PC-3 (cell line): ENCODE results near the gene FLG2. TPM values are rescaled to one million over a fixed set of nuclear protein-coding genes. Genes with fewer than 3 reads are reported as not detected.
"Not testable (repeated sequence)": the region's sequence is repeated elsewhere in the genome, so short reads cannot be mapped to it uniquely, and the experiment has no call there.

Source experiments
- ATAC-seq: fragments of 200-7000 bp; cut with Tn5 transposase; 2 replicates; pipeline ENCODE4 v1.9.1; 2020; ENCODE audit warnings: mild to moderate bottlenecking, moderate library complexity
- BruUV-seq: library from RNA; stranded (reverse); fragments of 400-500 nt; replicated peaks from 2 replicates; lab custom pipeline; 2021; lab: Mats Ljungman, UMichigan
- CTCF ChIA-PET: fragments of 300-600 bp; sonication (Branson Sonifier 250); formaldehyde crosslinking; loops from one replicate; lab custom pipeline; 2022; ENCODE audit warnings: antibody characterized with exemption; lab: Charles Lee
- POLR2A ChIA-PET: fragments of 300-600 bp; sonication (Branson Sonifier 250); formaldehyde crosslinking; loops from one replicate; lab custom pipeline; 2022; ENCODE audit warnings: antibody characterized with exemption; ENCODE audit not compliant: unreplicated experiment; lab: Charles Lee
- DNase-seq: peaks from one replicate; pipeline ENCODE4 v3.0.0-alpha.2; 2015
- H2AFZ ChIP-seq: fragments of 300-600 bp; sonication (generic); 2 replicates; pipeline ENCODE4 v1.6.0; 2016; ENCODE audit warnings: antibody characterized with exemption, low read length
- H3F3A ChIP-seq: fragments of 300-600 bp; sonication (generic); one replicate; pipeline ENCODE4 v1.6.0; 2017; ENCODE audit warnings: antibody characterized with exemption, low read length, control low read depth, mild to moderate bottlenecking; ENCODE audit not compliant: unreplicated experiment
- H3K27ac ChIP-seq: fragments of 300-600 bp; sonication (generic); 2 replicates; pipeline ENCODE4 v1.5.1; 2016; ENCODE audit warnings: mild to moderate bottlenecking, low read length
- H3K27me3 ChIP-seq: fragments of 300-600 bp; sonication (generic); 2 replicates; pipeline ENCODE4 v1.6.1; 2016; ENCODE audit warnings: low read length, mixed read lengths
- H3K36me3 ChIP-seq: fragments of 300-600 bp; sonication (generic); 2 replicates; pipeline ENCODE4 v1.6.1; 2016; ENCODE audit warnings: low read depth, mixed run types, low read length, mixed read lengths
- H3K4me1 ChIP-seq: fragments of 300-600 bp; sonication (generic); 2 replicates; pipeline ENCODE4 v1.5.1; 2016; ENCODE audit warnings: low read length; ENCODE audit not compliant: insufficient read depth
- H3K4me2 ChIP-seq: fragments of 300-600 bp; sonication (generic); 2 replicates; pipeline ENCODE4 v1.6.0; 2016; ENCODE audit warnings: low read length
- H3K4me3 ChIP-seq: fragments of 300-600 bp; sonication (generic); 2 replicates; pipeline ENCODE4 v1.5.1; 2016; ENCODE audit warnings: mild to moderate bottlenecking, low read length, mixed read lengths
- H3K79me2 ChIP-seq: fragments of 300-600 bp; sonication (generic); 2 replicates; pipeline ENCODE4 v1.6.1; 2017; ENCODE audit warnings: low read length, mixed read lengths
- H3K9ac ChIP-seq: fragments of 300-600 bp; sonication (generic); 2 replicates; pipeline ENCODE4 v1.6.0; 2016; ENCODE audit warnings: mild to moderate bottlenecking, low read length
- H3K9me2 ChIP-seq: fragments of 300-600 bp; sonication (generic); replicated peaks from 2 replicates; pipeline ENCODE4 v1.6.1; 2016; ENCODE audit warnings: mixed run types, low read length, mixed read lengths
- H3K9me3 ChIP-seq: fragments of 300-600 bp; sonication (generic); 2 replicates; pipeline ENCODE4 v1.6.1; 2016; ENCODE audit warnings: low read length, mixed read lengths
- H4K20me1 ChIP-seq: fragments of 300-600 bp; sonication (generic); 2 replicates; pipeline ENCODE4 v1.6.1; 2016; ENCODE audit warnings: low read length, mixed read lengths
- CTCF ChIP-seq: fragments of 300-600 bp; sonication (generic); conservative IDR thresholded peaks from 2 replicates; pipeline ENCODE4 v1.5.1; 2017; ENCODE audit warnings: antibody characterized with exemption, low read depth, mild to moderate bottlenecking, low read length
- EZH2 ChIP-seq: fragments of 300-600 bp; sonication (generic); IDR thresholded peaks from one replicate; pipeline ENCODE4 v1.6.1; 2017; ENCODE audit warnings: antibody characterized with exemption, mild to moderate bottlenecking, low read length; ENCODE audit not compliant: unreplicated experiment
- EZH2phosphoT487 ChIP-seq: fragments of 300-600 bp; sonication (generic); IDR thresholded peaks from 2 replicates; pipeline ENCODE4 v1.6.1; 2018; ENCODE audit warnings: mild to moderate bottlenecking, antibody characterized with exemption, low read length, borderline replicate concordance
- intact Hi-C: fragments of 100-400 bp; cut with micrococcal nuclease; formaldehyde crosslinking; loops from 2 replicates; pipeline ENCODE4 v1.9.0; 2023
- total RNA-seq: library from RNA; depleted of rRNA; stranded (reverse); fragments of >200 nt; gene quantifications from 2 replicates; pipeline ENCODE4 v1.2.3, GENCODE V29; 2014

The FLG2 gene
- total RNA-seq, 1 experiment from 2014 or later = not detected

DNA sequence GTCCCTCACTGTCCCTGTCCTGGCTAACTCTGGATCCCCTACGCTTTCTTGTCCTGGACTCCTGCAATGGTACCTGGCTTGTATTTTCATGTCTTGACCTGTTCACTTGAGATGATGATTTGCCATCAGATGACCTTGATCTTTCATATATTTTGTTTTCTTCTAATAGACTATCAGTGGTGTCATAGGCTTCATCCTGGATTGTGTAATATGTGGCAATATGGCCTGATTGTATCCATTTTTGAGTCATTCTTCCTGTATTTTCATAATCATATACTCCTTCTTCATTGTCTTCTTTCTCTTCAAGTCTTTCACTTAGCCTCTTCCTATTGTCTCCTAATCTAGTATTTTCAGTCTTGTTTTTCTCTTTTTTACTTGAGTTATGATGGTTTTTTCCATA lies 45.8 kb downstream of the FLG2 start:
- no peak overlapping the region for H2AFZ ChIP-seq
- H3K27me3 ChIP-seq = peaks cover 18% of the 10 kb centered on the region
- no peak overlapping the region for H3K9ac ChIP-seq
- no peak for TF ChIP-seq EZH2
- no peak for TF ChIP-seq CTCF
- TF ChIP-seq EZH2phosphoT487 = no peak
- BruUV-seq = no TSS peak
- H3K9me3 ChIP-seq = no peaks in the 10 kb centered on the region
- no peaks in the 10 kb centered on the region for H3K36me3 ChIP-seq
- H3K4me2 ChIP-seq = no peak overlapping the region
- H3K27ac ChIP-seq = no peak overlapping the region
- no peak for DNase-seq
- intact Hi-C loops = no loop called here
- H4K20me1 ChIP-seq = no peaks in the 10 kb centered on the region
- no peaks in the 10 kb centered on the region for H3K9me2 ChIP-seq
- no peaks in the 10 kb centered on the region for H3K4me1 ChIP-seq
- ChIA-PET CTCF (no interaction called here), POLR2A (no interaction called here)
- H3F3A ChIP-seq = no peaks in the 10 kb centered on the region
- ATAC-seq = no peak
- H3K4me3 ChIP-seq = no peak overlapping the region
- H3K79me2 ChIP-seq = no peaks in the 10 kb centered on the region

- H3K9ac ChIP-seq = no peak overlapping the region
- H3K27me3 ChIP-seq = peaks cover 15% of the 10 kb centered on the region
- H3K4me1 ChIP-seq = no peaks in the 10 kb centered on the region
- intact Hi-C loops = no loop called here
- no peak overlapping the region for H3K27ac ChIP-seq
- CTCF ChIA-PET = no interaction called here
- H3K4me3 ChIP-seq = no peak overlapping the region
- no peaks in the 10 kb centered on the region for H3K9me3 ChIP-seq
- BruUV-seq = no TSS peak
- H2AFZ ChIP-seq = no peak overlapping the region
- no peak overlapping the region for H3K4me2 ChIP-seq
- ATAC-seq = no peak
- POLR2A ChIA-PET = no interaction called here
- no peaks in the 10 kb centered on the region for H4K20me1 ChIP-seq
- no peaks in the 10 kb centered on the region for H3K9me2 ChIP-seq
- no peaks in the 10 kb centered on the region for H3K79me2 ChIP-seq
- no peaks in the 10 kb centered on the region for H3F3A ChIP-seq
- H3K36me3 ChIP-seq = no peaks in the 10 kb centered on the region
- TF ChIP-seq EZH2 (no peak), EZH2phosphoT487 (no peak), CTCF (no peak)
- no peak for DNase-seq
Measured at GRCh38 chr1:152313319-152313801, 46.4 kb downstream of the FLG2 start.

GRCh38 chr1:152312169-152312568 lies 47.6 kb downstream of the FLG2 start:
- H4K20me1 ChIP-seq, H3K27ac ChIP-seq, H3K27me3 ChIP-seq, H3F3A ChIP-seq, CTCF ChIA-PET, H3K9me3 ChIP-seq, H3K4me3 ChIP-seq, H2AFZ ChIP-seq, BruUV-seq, H3K4me2 ChIP-seq, ATAC-seq, H3K79me2 ChIP-seq, intact Hi-C loops, H3K36me3 ChIP-seq, H3K9ac ChIP-seq, H3K9me2 ChIP-seq, H3K4me1 ChIP-seq, POLR2A ChIA-PET, DNase-seq: not testable (repeated sequence)
